Stimulated activated CD8-positive, alpha-beta memory T cell treated with anti-CD3 and anti-CD28 coated beads, Interleukin-4, amount 100 ng/mL, for 4 hours (primary cell): ENCODE results near the gene MOB3C.

ENCODE experiments used
- DNase-seq, 2 donors: peaks; one replicate each; pipeline ENCODE4 v3.0.0-alpha.2; 2020; ENCODE audit warnings: low read depth in 2 of 2, low spot score in 1 of 2

The MOB3C gene

GRCh38 chr1:46606255-46606965, 10.2 kb downstream of the MOB3C start:
- DNase-seq: no peak

GRCh38 chr1:46605232-46605631, 11.4 kb downstream of the MOB3C start:
- DNase-seq: no peak

DNA sequence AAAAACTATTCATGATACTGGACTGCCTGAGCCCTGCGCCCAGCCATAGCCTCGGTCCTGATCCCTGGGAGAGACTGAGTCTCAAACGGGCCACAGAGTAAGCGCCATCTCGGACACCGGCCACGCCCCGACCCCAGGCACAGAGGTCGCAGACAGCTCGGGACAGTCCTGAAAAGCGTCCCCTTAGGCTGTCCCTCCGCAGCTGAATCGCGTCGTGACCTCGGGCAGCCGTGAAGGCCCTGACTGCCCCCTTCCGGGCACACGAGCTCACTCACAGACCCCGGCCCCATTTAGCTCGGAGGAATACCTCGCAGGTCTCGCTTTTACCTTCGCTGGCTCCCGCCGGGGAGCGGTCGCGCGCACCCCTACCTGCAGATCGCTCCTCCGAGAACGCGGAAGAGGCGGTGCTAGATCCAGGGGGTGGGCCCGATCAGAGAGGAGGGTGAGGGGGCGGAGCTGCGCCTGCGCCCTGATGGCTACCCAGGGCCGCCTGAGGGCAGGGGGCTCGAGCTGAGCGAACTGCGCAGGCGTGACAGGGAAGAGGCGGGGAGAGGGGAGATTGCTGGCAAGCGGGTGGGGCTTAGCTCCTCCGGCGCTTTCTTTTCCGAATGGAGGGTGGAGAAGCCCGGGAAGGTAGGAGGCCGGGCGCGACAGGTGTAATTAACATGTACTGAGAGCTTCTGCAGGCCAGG, 12.6 kb downstream of the MOB3C start, which contains the start of gene MKNK1:
MKNK1 (minus strand) TSS at position 411 of the 692 bp plus-strand sequence. CDS start 20,941 bp downstream, outside the sequence.
- DNase-seq: peak; percentile 94 to 95

GRCh38 chr1:46603481-46603857, 13.1 kb downstream of the MOB3C start:
- no peak for DNase-seq

DNA sequence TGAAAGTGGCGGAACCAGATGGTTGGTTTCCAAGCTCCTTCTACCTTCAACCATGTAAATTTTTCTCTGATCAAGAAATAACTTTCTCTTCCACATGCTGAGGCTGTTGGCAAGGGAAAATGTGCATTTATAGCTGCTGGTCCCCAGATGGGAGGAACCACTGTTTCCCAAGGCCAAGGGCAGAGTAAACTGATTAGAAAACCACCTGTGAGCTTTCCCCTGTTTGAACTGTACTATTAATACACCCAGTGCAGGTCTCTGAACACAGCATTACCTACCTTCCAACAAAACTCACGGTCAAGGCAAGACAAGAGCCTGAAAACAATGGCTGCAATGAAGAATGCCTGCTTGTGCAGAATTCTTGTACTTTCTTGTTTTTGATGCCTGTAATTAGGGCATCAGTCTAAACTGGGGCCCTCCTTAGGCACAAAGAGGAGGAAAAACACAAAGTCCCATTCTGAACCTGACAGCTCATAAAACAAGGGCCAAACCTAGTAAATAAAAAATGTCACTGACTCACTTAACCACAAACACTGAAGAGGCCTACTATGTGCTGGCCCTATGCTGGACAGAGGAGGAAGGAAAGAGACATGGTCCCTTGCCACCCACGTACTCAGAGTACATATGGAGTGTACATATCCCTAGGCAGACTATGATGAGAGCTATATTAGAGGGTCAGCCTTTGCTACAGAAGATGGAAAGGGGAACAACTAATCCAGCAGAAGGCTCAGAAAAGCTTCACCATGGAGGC, 15.2 kb downstream of the MOB3C start:
- DNase-seq: no peak

GRCh38 chr1:46599059-46599970, 17.3 kb downstream of the MOB3C start:
- no peak for DNase-seq

DNA sequence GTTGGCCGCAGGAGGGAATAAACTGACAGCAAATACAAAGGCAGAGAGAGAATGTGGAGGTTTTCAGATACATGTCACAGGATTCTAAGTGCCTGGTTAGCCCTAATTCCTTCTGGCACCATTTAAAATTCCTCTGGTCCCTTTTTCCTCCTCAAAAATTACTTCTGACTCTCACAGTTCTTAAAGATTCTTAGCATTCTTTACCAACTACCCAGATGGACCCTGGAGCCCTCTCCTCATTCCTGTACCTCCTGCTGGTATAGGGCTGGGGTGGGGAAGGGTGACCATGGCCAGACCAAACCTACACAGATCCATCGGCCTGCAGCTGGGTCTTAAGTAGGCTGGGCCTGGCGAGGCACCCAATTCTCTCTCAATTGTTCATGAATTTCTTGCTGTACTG, 19.8 kb downstream of the MOB3C start:
- DNase-seq: no peak

- no peak for DNase-seq
These were observed 20.6 kb downstream of the MOB3C start for GRCh38 chr1:46596036-46596435.

DNA sequence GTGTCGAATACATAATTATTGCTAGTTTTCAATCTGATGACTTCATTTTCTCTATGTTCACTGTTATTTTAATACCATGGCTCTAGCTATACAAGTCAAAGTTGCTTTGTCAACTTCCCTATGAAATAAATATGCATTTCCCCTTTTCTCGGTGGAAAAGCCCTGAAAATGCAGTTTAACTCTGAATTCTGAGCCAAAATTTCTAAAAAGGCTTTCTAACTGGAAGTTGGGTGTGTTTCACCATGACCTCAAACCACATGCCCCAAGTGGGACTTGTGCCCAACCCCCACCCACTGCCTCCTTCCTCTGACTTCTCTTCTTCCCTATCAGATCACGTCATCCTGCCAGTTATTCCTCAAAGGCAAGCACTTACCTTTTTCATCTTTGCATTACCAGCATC, 21.5 kb downstream of the MOB3C start:
- DNase-seq: no peak

GRCh38 chr1:46594063-46594462, 22.5 kb downstream of the MOB3C start:
- no peak for DNase-seq

- DNase-seq: no peak
These were observed 23.8 kb downstream of the MOB3C start for GRCh38 chr1:46592823-46593222.

DNA sequence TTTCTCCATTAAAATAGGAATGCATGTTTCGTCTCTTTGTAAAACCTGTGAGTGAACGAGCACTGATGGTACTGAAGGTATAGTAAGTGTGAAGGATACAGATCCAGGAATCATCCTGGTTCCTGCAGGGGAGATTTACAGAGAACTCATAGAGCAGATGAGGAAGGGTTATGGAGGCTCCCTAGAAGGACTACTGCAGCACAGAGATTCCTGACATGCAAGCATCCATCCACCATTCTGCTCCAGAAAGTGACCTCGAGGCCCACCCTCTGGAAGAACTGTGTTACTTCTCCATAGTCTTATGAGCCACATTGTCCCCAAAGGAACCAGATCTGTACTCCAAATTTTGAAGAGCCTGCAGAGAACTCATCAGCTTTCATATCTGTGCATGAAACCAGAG, 27.1 kb downstream of the MOB3C start:
- no peak for DNase-seq

GRCh38 chr1:46587069-46587468, 29.5 kb downstream of the MOB3C start:
- no peak for DNase-seq

- DNase-seq: no peak
These were observed 31.2 kb downstream of the MOB3C start for GRCh38 chr1:46585312-46585938.

DNA sequence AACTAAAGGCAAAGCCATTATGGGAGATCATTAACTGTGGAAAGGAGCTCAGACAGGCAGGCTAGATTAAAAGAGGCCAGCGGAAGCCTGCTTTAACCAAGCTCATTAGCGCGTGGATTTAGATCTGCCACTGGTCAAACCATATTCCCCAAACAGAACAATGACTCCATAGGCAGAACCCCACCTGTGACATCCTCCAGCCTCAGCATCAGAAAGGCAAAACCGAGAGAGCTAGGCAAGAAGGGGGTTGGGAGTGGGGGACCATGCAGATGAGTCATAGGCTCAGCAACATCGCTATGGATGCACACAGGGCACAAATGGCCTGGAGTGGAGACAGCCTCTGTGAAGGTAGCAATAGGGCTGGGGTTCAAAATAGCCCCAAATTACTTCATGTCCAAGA, 33.1 kb downstream of the MOB3C start:
- no peak for DNase-seq

DNA sequence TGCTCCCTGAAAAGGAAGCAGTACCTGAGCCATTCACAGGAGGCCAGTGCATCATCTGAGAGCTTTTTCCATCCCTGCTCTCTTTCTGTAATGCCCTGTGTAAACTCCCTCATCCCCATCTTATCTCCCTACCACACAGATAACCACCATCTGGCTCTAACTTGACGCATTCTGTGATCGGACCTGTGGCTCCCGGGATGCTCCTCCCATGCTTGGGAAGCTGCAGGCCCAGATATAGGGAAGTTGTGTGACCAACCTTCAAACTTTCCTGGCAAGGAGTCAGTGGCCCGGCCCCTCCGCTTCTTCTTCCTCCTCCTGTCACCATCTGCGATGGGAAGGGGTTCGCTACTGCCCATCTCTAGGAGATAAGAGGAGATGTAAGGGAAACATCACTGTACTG, 33.6 kb downstream of the MOB3C start:
- no peak for DNase-seq

DNA sequence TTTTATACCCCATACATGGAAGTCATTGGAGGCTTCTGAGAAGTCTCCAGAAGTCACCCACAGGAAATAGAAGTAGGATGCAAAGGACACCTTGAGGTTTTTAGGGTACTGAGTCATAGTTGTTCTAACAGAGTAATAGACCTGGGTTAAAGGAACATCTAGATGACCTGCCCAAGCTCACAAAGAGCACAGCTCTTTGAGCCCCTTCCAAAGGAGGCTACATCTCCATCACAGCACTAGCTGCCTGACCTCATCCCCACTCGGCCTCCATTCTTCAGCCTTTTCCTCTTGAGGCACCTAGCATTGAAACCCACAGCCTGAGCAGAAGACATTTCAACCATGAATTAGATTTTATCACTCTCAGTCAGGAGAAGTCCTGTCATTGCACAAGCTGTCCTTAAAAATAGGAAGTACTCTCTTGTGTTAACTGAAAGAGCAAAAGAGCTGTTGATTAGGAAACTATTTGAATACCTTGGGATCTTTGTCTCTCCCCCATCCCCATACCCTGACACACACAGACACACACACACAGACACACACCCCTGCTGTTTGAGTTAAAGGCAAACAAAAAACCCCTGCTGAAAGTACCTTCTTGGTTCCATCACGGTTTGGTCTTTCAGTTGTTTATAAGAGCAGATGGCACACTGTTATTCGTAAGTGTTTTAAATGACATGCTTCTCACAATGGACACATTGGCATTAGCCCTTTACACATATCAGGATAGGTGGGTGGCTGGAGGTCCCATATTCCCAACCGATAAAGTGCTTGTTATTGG, 34.7 kb downstream of the MOB3C start:
- DNase-seq: no peak

DNA sequence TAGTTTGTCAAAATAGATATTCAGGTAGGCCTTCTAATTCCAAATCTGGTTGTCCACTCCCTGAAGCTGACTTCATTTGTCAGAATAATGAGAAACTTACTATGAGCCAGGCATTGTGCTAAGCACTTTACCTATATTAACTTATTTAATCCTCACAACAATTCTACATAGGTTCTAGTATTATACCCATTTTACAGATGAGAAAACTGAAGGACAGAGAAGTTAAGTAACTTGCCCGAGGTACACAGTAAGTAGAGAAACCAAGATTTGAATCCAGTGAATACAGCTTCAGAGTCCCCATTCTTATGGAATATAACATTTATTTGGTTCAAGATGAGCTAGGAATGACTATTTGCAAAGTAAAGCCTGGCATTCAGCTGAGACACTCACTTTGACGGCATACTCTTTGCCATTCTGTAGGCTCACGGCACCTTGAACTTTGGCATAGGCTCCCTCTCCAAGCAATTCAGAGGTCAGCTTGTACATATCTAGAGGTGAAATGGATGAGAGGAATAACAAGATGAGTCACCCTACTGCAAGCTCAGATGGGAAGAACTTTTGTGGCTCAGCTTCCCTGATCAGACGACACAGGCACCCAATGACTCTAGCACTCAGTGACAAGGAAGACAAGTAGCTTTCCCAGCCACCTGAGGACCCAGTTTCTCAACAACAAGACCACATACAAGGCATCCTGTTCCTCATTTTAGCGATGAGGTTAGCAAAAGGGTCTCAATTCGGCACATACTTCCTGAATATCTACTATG, 36.3 kb downstream of the MOB3C start:
- DNase-seq: no peak

DNA sequence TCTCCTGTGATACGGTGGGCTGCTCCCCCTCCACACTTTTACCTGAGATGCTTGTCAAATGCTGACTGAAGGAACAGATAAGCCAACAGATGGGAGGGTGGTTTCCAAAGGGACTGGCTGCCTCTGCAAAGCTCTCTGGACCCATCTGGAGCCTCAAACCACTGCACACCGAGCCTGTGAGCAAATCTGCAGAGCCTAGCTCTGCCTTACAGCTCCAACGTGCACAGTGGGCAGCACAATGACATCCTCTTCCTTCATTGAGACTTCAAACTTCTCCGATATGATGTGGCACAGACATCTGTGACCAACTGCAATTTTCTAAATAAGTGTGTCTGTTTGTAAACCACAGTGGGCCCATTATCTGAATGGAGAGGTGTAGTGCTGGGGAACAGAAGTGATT, 38.9 kb downstream of the MOB3C start:
- no peak for DNase-seq
